HG03439 (cell line): ENCODE measurements around the gene ARGLU1.
"Not testable (repeated sequence)": the region's sequence is repeated elsewhere in the genome, so short reads cannot be mapped to it uniquely, and the experiment has no call there.

Experiments
- ATAC-seq: cut with Tn5 transposase; IDR thresholded peaks from one replicate; pipeline ENCODE4 v1.9.1; 2021; ENCODE audit warnings: mild to moderate bottlenecking, moderate library complexity; ENCODE audit not compliant: unreplicated experiment

Gene ARGLU1, protein sequence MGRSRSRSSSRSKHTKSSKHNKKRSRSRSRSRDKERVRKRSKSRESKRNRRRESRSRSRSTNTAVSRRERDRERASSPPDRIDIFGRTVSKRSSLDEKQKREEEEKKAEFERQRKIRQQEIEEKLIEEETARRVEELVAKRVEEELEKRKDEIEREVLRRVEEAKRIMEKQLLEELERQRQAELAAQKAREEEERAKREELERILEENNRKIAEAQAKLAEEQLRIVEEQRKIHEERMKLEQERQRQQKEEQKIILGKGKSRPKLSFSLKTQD

GRCh38 chr13:106567474-106568298 lies at the start of gene ARGLU1:
Gene ARGLU1, minus strand, starts transcription at chr13:106568137. Its CDS starts 218 bp downstream, at chr13:106567919.
- ATAC-seq = peak; percentile 85

- ATAC-seq = no peak
These were observed 49.6 kb upstream of the ARGLU1 start for GRCh38 chr13:106617561-106617960.

GRCh38 chr13:106616729-106617128 lies 48.8 kb upstream of the ARGLU1 start:
- ATAC-seq = no peak

- ATAC-seq = no peak
These were observed 46.9 kb upstream of the ARGLU1 start for GRCh38 chr13:106614874-106615273.

DNA sequence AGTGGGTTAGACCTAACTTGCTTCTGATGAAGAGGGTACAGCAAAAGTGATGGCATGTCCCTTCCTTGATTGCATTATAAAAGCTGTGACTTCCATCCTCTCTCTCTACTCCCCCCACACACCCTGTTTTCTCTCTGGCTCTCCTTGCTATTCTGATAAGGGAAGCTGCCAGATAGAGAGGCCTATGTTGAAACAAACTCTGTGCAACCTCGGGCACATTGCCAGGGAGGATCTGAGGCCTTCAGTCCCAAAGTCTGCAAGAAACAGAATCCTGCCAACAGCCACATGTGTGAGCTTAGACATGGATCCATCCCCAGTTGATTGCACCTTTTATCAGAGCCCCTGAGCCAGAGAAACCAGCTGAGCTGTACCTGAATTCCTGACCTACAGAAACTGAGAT lies 44.8 kb upstream of the ARGLU1 start:
- no peak for ATAC-seq

DNA sequence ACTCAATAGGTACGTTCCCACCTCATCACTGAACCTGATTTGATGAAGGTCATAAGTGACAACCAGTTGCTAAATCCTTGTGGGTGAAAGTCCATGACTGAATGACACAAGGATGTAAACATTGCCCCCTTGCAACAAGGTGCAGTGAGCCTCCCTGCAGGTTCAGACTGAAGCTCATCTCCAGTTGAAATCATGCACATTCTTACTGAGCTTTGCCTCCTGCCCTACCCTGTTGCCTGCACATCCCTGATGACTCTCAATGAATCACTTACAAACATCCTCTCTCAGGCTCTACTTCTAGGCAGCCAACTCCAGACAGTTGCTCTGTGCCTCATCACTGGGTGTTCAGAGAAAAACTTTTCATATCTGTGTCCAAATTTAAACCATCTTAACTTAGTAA lies 42.5 kb upstream of the ARGLU1 start:
- no peak for ATAC-seq

DNA sequence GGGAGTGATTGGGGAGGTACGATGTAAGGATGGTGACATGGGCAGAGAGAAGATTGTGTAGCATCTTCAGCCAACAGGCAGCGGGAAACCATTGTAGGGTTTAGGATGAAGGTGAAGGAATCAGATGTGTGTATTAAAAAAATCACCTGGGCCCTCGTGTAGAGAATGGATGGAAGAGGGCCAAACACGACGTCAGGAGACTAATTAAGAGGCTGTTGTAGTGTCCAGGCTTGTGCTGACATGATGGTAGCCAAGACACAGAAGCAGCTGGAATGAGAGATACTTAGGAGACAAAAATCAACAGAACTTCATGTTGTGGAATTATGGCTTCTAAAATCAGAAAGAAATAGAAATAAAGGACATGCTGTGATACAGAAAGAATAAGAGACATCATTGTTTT lies 41.2 kb upstream of the ARGLU1 start:
- no peak for ATAC-seq

DNA sequence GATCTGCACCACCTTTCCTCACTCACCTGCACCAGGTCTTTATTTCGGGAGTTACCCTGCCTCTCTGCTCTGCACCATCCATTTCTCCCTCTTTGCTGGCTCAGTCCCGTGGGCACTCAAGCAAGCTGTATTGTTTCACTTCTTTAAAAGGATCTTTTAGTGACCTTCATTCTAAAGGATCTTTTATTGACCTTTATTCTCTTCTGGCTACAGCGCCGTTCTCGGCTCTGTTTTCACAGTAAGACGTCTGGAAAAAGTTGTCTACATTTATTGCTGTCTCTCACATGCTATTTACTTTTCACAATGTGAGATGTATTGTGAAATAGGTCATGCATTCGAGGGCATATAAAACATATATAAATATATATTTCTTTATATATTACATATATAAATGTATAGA lies 35.6 kb upstream of the ARGLU1 start:
- ATAC-seq = no peak

DNA sequence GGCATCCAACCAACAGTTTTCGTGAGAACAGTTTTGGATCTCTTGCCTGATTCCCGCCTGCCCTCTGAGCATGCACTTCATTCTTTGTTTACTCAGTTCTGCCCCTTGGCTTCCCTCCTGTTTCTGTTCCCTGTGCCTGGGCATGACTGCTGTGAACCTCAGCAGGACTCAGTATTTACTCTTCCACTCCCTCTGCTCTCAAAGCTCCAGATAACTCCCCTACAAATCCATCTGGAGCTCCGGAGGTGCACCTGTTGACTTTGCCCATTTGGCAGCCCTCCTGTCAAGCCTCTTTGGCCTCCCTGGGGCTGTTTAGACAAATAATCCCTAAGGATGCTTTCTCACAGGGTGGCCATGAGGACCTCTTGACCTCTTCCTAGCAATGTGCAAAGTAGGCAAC lies 34.2 kb upstream of the ARGLU1 start:
- no peak for ATAC-seq

- no peak for ATAC-seq
These were observed 33.6 kb upstream of the ARGLU1 start for GRCh38 chr13:106601489-106601888.

GRCh38 chr13:106600798-106601135 lies 32.8 kb upstream of the ARGLU1 start:
- not testable (repeated sequence) for ATAC-seq

- no peak for ATAC-seq
These were observed 32.2 kb upstream of the ARGLU1 start for GRCh38 chr13:106599875-106600797.

DNA sequence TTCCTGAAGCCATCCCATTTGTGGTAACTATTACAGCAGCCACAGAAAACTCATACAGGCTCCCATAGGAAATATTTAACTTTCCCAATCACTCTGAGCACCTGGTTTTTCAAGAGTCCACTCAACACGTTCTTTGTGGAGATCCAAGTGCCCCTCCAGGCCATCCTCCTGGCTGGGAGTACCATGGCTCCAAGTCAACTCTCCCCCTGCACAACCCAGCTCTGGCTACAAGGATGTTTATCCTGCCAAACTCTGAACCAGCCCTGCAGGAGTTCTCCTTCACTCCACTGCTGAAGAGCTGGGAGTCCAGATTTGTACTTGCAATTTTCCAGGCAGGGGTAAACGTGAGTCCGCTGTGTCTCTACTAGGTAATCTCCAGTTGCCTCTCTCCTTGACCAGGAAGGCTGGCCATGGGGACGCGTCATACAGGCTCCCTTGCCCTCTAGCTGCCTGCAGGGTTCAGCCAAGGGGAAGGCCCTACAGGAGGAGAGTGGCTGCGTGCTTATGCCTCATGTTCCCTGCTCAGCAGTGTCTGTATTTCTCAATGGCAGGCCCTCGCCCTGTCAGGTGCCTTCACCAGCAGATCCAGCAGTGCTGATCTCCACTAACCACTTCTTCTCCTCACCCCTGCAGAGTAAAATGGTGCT lies 29.9 kb upstream of the ARGLU1 start:
- no peak for ATAC-seq

GRCh38 chr13:106597186-106597585 lies 29.2 kb upstream of the ARGLU1 start:
- no peak for ATAC-seq

GRCh38 chr13:106596275-106596937 lies 28.5 kb upstream of the ARGLU1 start:
- ATAC-seq = no peak

DNA sequence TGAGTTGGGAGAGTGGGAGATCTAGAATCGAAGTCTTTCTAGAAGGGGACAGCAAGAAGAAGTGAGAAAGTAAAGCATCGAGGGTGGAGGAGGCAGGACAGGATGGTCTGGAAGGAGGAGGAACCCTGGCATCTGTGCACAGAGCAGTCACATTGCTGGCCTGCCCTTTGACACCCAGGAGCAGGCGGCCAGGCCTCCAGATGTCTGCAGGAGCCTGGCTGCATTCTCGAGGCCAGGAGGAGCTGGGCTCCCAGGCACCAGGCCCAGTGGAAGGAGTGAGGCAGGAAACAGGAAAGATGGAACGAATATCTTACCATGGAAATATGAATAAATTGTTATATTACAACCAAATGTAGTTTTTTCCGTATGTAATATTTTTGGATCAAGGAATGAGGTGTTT lies 27.7 kb upstream of the ARGLU1 start:
- ATAC-seq = no peak

- no peak for ATAC-seq
These were observed 27.0 kb upstream of the ARGLU1 start for GRCh38 chr13:106594980-106595379.

DNA sequence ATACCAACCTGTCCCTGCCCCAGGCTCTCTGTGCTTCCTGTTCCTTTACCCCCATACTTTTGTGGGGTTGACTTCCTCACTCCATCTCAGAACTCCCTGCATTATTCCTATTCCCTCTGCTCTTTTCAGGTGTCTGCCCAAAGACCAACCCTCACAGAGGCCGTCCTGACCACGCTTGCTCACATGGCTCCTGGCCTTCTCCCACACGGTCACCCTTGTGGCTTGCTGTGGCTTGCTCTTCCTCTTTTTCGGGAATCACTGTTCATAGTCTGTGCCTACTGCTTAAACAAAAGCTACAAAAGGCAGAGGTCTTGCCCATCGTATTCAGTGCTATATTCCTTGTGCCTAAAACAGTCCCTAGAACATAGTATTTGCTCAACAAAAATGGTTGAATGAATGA lies 25.2 kb upstream of the ARGLU1 start:
- no peak for ATAC-seq

- no peak for ATAC-seq
These were observed 23.4 kb upstream of the ARGLU1 start for GRCh38 chr13:106591299-106591698.

DNA sequence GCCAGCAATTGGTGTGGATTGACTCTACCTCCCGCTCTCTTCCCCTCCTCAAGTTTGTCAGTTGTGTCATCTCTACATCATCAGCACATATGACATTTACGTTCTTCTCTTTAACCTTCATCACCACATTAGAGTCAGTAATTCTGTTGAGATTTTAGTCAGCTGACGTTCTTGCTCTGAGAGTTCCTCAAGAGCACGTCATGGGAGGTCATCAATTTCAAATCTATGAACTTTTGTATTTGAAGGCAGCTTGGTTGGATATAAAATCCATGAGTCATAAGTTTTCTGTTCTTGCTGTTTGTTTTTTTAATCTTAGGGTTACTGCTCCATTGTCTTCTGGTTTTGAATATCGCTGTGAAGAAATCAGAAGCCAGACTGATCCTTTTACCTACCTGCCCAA lies 21.8 kb upstream of the ARGLU1 start:
- no peak for ATAC-seq
